ENCODE data around the gene HMGCLL1.

HMGCLL1 gene

DNA sequence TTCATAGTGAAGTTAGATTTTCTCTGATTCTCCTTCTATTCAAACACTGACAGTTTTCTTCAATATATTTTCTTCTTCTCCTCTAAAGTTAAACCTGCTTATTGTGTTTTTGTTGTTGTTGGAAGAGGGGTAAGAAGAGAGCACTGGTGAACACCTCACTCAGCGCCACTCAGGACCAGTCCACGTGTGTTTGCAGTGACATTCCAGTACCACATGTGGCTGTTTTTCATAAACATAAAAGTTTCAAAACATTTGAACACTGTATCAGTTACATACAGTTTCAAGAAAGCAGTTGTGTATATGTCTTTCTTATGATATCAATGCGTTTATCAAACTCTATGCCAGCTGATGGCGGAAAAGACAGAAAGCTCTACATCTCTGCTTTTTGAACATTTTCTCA is 86.7 kb downstream of the HMGCLL1 start:
- TF ChIP-seq POLR2AphosphoS5 (IDR thresholded peaks at IDR 0.05; ENCODE audit: low read depth, low read length) (no peak), POLR2A (IDR thresholded peaks at IDR 0.05; ENCODE audit: low read depth, low read length) (no peak), TAF1 (IDR thresholded peaks at IDR 0.05; ENCODE audit: borderline replicate concordance, low read depth, low read length) (no peak)
- FAIRE-seq = no peak
- no peak for DNase-seq (ENCODE audit: insufficient read length)

DNA sequence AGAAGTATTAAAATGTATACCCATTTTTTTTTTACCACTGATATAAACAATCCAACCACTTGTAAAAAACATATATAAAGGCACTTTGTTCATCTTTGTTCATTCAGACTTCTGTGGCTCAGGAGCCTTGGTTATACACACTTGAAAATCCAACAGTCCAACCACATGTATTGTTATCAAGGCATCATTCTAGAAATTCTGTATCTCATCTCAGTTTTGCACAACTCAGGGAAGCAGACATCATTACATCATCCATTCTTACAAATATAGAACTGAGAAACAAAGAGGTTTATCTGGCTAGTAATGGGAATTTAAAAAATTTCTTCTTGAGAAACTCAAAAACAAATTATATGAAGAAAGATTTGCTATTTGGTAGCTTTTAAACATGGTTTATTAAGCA is 88.1 kb downstream of the HMGCLL1 start:
- DNase-seq (ENCODE audit: insufficient read length) (no peak), FAIRE-seq (no peak)
- TF ChIP-seq POLR2A (IDR thresholded peaks at IDR 0.05; ENCODE audit: low read depth, low read length) = no peak
- no peak for TF ChIP-seq POLR2AphosphoS5 (IDR thresholded peaks at IDR 0.05; ENCODE audit: low read depth, low read length)
- TF ChIP-seq TAF1 (IDR thresholded peaks at IDR 0.05; ENCODE audit: borderline replicate concordance, low read depth, low read length) = no peak

DNA sequence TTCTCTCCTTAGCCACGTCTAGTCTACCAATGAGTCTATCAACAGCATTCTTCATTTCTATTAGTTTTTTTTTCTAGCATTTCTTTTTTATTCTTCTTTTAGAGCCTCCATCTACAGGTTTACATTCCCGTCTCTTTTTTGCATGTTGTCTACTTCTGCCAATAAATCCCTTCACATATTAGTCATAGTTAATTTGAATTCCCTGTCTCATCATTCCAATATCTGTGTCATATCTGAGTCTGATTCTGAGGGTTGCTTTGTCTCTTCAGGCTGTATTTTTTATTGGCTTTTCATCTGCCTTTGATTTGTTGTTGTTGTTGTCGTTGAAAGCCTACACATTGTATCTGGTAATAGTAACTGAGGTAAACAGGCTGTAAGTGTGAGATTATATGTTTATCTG is 104.6 kb downstream of the HMGCLL1 start:
- DNase-seq (ENCODE audit: insufficient read length) (no peak), FAIRE-seq (no peak)
- no peak for TF ChIP-seq POLR2AphosphoS5 (IDR thresholded peaks at IDR 0.05; ENCODE audit: low read depth, low read length)
- TF ChIP-seq TAF1 (IDR thresholded peaks at IDR 0.05; ENCODE audit: borderline replicate concordance, low read depth, low read length) = no peak
- no peak for TF ChIP-seq POLR2A (IDR thresholded peaks at IDR 0.05; ENCODE audit: low read depth, low read length)

DNA sequence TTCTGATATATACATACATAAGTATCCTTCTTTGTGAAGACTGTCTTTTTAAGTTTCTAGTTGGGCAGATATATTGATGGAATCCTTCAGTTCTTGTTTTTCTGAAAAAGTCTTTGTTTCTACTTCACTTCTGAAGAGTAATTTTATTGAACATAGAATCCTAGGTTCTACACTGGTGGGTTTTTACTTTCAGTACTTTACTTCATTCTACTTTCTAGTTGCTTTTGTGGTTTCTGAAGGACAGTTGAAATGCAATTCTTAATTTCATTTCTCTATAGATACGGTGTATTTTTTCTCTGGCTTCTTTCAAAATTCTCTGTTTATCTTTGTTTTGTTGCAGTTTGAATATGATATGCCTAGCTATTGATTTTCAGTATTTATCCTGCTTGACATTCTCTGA is 105.3 kb downstream of the HMGCLL1 start:
- FAIRE-seq (no peak), DNase-seq (ENCODE audit: insufficient read length) (no peak)
- TF ChIP-seq TAF1 (IDR thresholded peaks at IDR 0.05; ENCODE audit: borderline replicate concordance, low read depth, low read length) (no peak), POLR2A (IDR thresholded peaks at IDR 0.05; ENCODE audit: low read depth, low read length) (no peak), POLR2AphosphoS5 (IDR thresholded peaks at IDR 0.05; ENCODE audit: low read depth, low read length) (no peak)

DNA sequence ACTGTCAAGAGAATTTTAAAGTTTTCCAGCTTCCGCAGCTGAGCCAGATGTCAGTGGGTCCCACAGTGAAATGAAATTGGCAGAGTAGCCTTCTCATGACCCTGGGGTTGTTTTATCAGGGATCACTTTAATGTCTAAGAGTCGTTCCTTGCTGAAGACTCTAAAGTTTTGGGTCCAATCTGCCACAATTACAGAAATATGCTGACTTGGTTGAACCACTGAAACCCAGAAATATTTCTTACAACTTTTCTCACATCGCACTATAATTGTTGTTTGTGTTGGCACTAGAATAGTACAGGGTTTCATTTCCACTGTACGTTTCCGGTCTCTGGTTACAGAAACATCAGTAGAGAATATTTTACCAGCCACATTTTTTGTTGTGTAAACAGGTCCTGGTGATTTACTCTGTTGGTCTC is 109.0 kb downstream of the HMGCLL1 start:
- FAIRE-seq (no peak), DNase-seq (ENCODE audit: insufficient read length) (no peak)

DNA sequence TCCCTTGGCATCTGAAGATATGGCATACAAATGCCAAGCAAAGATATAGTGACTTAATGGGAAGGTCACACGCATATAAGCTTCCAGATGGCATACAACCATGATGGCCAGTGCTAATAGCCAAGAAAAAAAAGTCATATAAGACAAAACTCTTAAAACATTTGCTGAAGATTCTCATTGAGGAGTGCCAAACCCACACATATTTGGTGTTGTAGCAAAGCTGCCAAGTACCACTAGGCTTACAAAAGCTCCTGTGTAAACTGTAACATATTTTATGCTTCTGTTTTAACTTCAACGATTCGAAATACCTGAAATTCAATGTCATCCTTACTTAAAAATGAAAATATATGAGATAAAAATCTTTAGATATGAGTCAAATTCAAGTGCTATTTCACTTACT is 123.0 kb downstream of the HMGCLL1 start:
- TF ChIP-seq POLR2A (IDR thresholded peaks at IDR 0.05; ENCODE audit: low read depth, low read length) (no peak), POLR2AphosphoS5 (IDR thresholded peaks at IDR 0.05; ENCODE audit: low read depth, low read length) (no peak)
- FAIRE-seq (no peak), DNase-seq (ENCODE audit: insufficient read length) (no peak)

More for the DNA sequence above, 109.0 kb downstream of the HMGCLL1 start:
- no peak for TF ChIP-seq TAF1 (IDR thresholded peaks at IDR 0.05; ENCODE audit: borderline replicate concordance, low read depth, low read length)
- TF ChIP-seq POLR2AphosphoS5 (IDR thresholded peaks at IDR 0.05; ENCODE audit: low read depth, low read length) = no peak
- TF ChIP-seq POLR2A (IDR thresholded peaks at IDR 0.05; ENCODE audit: low read depth, low read length) = no peak

DNA sequence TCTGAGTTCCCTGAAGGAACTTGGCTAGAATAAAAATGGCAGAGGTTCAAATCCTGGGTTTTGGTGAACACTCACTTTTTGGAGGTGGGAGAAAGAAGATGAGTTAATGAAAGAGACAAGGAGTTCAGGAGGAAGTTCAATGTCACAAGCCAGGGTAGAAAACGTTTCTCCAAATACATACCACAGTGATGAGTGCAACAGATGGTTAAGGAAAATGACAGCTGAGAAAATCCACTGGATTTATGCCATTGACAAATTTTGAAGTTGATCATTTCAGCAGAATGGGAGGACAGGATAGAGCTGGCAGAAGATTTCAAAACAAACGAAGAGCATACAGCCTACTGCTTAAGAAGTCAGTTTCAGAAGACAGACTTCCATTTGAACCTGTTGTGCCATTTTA is 129.0 kb downstream of the HMGCLL1 start:
- FAIRE-seq (no peak), DNase-seq (ENCODE audit: insufficient read length) (no peak)
- TF ChIP-seq POLR2AphosphoS5 (IDR thresholded peaks at IDR 0.05; ENCODE audit: low read depth, low read length) (no peak), POLR2A (IDR thresholded peaks at IDR 0.05; ENCODE audit: low read depth, low read length) (no peak), TAF1 (IDR thresholded peaks at IDR 0.05; ENCODE audit: borderline replicate concordance, low read depth, low read length) (no peak)

DNA sequence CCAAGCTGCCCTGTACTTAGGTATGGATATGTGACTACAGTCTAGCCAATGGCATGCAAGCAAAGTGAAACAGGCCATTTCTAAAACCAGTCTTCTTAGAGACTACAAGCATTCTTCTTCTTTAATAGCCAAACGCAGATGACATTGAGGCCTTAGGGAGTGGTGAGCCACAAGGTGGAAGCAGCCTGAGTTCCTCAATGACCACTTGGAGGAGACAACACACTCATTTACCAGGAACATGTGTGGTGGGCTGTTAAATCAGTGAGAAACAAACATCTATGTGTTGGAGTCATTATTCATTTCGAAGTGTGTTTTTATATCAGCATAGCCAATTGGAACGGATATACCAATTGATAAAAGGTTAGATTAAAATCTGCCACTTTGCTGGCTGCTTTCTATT is 129.8 kb downstream of the HMGCLL1 start:
- FAIRE-seq (no peak), DNase-seq (ENCODE audit: insufficient read length) (no peak)
- TF ChIP-seq POLR2A (IDR thresholded peaks at IDR 0.05; ENCODE audit: low read depth, low read length) (no peak), TAF1 (IDR thresholded peaks at IDR 0.05; ENCODE audit: borderline replicate concordance, low read depth, low read length) (no peak), POLR2AphosphoS5 (IDR thresholded peaks at IDR 0.05; ENCODE audit: low read depth, low read length) (no peak)

DNA sequence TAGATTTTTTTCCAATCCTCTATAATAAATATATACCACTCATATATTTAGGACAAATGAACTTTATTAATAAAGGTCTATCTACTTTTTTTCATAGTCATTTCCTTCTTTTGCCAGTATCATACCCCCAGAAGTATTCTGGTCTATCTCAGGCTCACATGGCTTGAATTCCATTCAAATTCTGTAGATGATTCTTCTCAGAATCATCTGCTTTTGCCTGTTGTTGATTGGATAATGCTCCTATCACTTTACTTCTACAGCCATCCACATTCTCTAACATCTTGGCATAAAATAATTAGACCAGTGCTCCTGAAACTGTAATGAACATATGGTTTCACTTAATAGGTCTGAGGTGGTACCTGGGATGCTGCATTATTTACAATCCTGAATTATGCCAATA is 130.5 kb downstream of the HMGCLL1 start:
- DNase-seq (ENCODE audit: insufficient read length) (no peak), FAIRE-seq (no peak)
- TF ChIP-seq POLR2AphosphoS5 (IDR thresholded peaks at IDR 0.05; ENCODE audit: low read depth, low read length) (no peak), POLR2A (IDR thresholded peaks at IDR 0.05; ENCODE audit: low read depth, low read length) (no peak), TAF1 (IDR thresholded peaks at IDR 0.05; ENCODE audit: borderline replicate concordance, low read depth, low read length) (no peak)

DNA sequence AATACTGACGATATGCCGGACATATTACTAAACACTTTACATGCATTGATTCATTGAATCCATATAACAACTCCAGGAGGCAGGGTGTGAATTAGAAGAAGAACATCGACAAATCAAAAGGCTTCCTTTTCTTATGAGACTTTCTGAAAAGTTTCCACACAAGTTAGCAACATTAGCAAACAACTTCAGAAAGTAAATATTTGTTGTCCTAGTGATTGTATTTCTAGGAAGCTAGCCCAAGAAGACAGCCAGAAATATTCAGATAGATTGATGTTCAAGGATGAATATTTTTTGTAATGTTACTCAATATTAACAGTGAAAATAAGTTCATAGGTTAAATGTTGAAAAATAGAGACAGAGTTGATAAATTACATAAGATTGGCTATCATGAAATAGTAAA is 131.1 kb downstream of the HMGCLL1 start:
- TF ChIP-seq POLR2AphosphoS5 (IDR thresholded peaks at IDR 0.05; ENCODE audit: low read depth, low read length) (no peak), TAF1 (IDR thresholded peaks at IDR 0.05; ENCODE audit: borderline replicate concordance, low read depth, low read length) (no peak), POLR2A (IDR thresholded peaks at IDR 0.05; ENCODE audit: low read depth, low read length) (no peak)
- FAIRE-seq (no peak), DNase-seq (ENCODE audit: insufficient read length) (no peak)

DNA sequence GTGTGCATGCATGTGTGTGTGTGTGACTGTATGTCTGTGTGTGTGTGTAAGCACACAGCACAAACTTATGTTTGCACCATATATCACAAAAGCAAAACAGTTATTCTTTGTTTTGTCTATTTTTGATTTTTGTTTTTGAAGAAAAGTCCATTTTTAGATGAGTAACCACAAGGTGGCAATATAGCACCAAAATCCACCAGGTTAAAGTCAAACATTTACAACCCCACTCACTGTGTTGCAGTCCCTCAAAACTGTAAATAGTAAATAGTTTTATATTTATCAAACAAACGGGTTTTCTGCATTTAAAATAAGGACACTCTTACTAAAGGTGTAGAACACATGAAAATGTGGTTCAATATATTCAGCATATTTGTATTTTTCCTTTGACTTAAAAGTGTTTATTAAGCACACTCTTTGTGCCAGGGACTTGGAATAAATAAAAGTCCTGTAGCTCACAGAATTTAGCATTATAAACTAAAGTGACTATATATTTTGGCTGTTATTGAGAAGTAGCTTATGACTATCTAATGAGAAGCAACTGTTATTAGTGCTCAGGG is 133.3 kb downstream of the HMGCLL1 start:
- DNase-seq (ENCODE audit: insufficient read length) (no peak), FAIRE-seq (no peak)
- no peak for TF ChIP-seq POLR2A (IDR thresholded peaks at IDR 0.05; ENCODE audit: low read depth, low read length)
- no peak for TF ChIP-seq POLR2AphosphoS5 (IDR thresholded peaks at IDR 0.05; ENCODE audit: low read depth, low read length)
- no peak for TF ChIP-seq TAF1 (IDR thresholded peaks at IDR 0.05; ENCODE audit: borderline replicate concordance, low read depth, low read length)

DNA sequence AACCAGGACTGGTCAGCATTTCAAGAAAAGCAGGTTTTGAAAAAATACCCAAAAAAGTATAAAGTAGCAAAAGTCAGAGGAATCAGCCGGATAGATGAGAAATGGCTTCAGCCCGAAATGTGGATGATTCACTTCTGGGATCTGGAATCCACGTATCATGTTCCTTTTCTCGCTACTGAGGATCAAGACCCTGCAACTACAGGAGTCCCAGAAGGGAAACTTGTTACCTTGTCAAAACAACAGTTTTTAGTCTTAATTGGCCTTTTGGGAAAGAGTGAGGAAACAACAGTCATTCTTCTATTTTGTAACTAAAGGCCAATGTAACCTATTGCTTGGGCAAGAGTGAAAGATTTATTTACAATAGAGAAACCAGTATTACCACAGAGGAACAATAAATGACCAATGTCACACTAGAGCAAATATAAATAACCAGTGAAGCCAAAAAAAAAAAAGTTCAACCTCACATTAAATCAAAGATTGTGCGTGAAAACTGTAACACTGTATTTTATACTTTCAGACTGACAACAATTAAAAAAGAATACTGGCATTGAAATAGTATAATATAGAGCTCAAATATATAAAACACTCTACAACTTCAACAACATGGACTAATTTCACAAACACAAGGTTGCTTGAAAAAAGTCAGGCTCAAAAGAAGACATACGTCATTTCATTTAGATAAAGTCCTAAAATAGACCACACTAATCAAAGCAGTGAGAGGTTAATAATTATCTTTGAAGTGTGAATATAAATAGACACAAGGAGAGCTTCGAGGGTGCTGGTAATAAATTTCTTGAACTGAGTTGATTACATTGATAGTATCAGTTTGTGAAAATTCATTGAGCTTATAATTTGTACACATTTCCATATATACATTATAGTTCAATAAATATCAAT is 135.5 kb downstream of the HMGCLL1 start:
- FAIRE-seq (no peak), DNase-seq (ENCODE audit: insufficient read length) (no peak)
- TF ChIP-seq POLR2A (IDR thresholded peaks at IDR 0.05; ENCODE audit: low read depth, low read length) = no peak
- TF ChIP-seq POLR2AphosphoS5 (IDR thresholded peaks at IDR 0.05; ENCODE audit: low read depth, low read length) = no peak
- no peak for TF ChIP-seq TAF1 (IDR thresholded peaks at IDR 0.05; ENCODE audit: borderline replicate concordance, low read depth, low read length)
